CD4-positive, alpha-beta memory T cell (primary cell): ENCODE measurements around the gene SULF2. TPM values are rescaled to one million over a fixed set of nuclear protein-coding genes. Genes with fewer than 3 reads are reported as not detected.

Experiments
- CTCF ChIA-PET: fragments of 350-600 bp; sonication (Branson Sonifier 250); formaldehyde crosslinking; loops from one replicate; lab custom pipeline; 2021; ENCODE audit warnings: inconsistent platforms; ENCODE audit not compliant: partially characterized antibody; lab: Charles Lee
- POLR2A ChIA-PET: fragments of 350-600 bp; sonication (Branson Sonifier 250); formaldehyde crosslinking; loops from one replicate; lab custom pipeline; 2021; ENCODE audit not compliant: partially characterized antibody; lab: Charles Lee
- DNase-seq, 5 donors: peaks; one replicate each; pipeline versions ENCODE4 v3.0.0 to v3.0.0-alpha.2; 2020 to 2022; ENCODE audit warnings: mixed read lengths in 1 of 5
- H3K27ac ChIP-seq: one replicate; pipeline ENCODE4 v1.7.0; 2013; ENCODE audit warnings: low read depth, low read length
- H3K27me3 ChIP-seq: 2 replicates; pipeline ENCODE4 v1.7.0; 2013; ENCODE audit warnings: mild to moderate bottlenecking, low read length, moderate library complexity; ENCODE audit not compliant: insufficient read depth
- H3K36me3 ChIP-seq: 2 replicates; pipeline ENCODE4 v1.7.0; 2013; ENCODE audit warnings: mild to moderate bottlenecking, low read length, moderate library complexity; ENCODE audit not compliant: insufficient read depth
- H3K4me1 ChIP-seq: 2 replicates; pipeline ENCODE4 v1.7.0; 2013; ENCODE audit warnings: mild to moderate bottlenecking, low read length, moderate library complexity; ENCODE audit not compliant: insufficient read depth
- H3K4me3 ChIP-seq, 2 donors: one replicate each; pipeline ENCODE4 v1.7.0; 2013; ENCODE audit warnings: low read length in 2 of 2, mild to moderate bottlenecking in 1 of 2
- H3K9me3 ChIP-seq, 2 donors: one replicate each; pipeline ENCODE4 v1.7.0; 2013; ENCODE audit warnings: low read length in 2 of 2, control low read depth in 1 of 2; ENCODE audit not compliant: control insufficient read depth in 1 of 2
- H3K27ac Mint-ChIP-seq, 7 donors: one replicate each; pipeline ENCODE4 v1.8.0; 2020 to 2021; ENCODE audit warnings: mixed read lengths in 7 of 7, mild to moderate bottlenecking in 6 of 7, inconsistent platforms in 3 of 7, moderate library complexity in 3 of 7
- H3K27me3 Mint-ChIP-seq, 2 donors: one replicate each; pipeline ENCODE4 v1.8.0; 2020 to 2021; ENCODE audit warnings: mixed read lengths in 2 of 2
- H3K36me3 Mint-ChIP-seq, 2 donors: one replicate each; pipeline ENCODE4 v1.8.0; 2020 to 2021; ENCODE audit warnings: mixed read lengths in 2 of 2, inconsistent platforms in 1 of 2, mild to moderate bottlenecking in 1 of 2
- H3K4me1 Mint-ChIP-seq, 4 donors: one replicate each; pipeline ENCODE4 v1.8.0; 2020 to 2021; ENCODE audit warnings: mixed read lengths in 4 of 4, mild to moderate bottlenecking in 1 of 4
- H3K4me3 Mint-ChIP-seq, 8 donors: one replicate each; pipeline ENCODE4 v1.8.0; 2020 to 2021; ENCODE audit warnings: mixed read lengths in 8 of 8, mild to moderate bottlenecking in 7 of 8, moderate library complexity in 6 of 8, inconsistent platforms in 3 of 8
- H3K9me3 Mint-ChIP-seq, 8 donors: one replicate each; pipeline ENCODE4 v1.8.0; 2020 to 2021; ENCODE audit warnings: mixed read lengths in 8 of 8, mild to moderate bottlenecking in 5 of 8, inconsistent platforms in 3 of 8, moderate library complexity in 1 of 8
- intact Hi-C: fragments of 100-400 bp; cut with micrococcal nuclease; formaldehyde crosslinking; loops from one replicate; pipeline ENCODE4 v1.15.1; 2023
- polyA plus RNA-seq, 2 donors: library from polyadenylated mRNA; unstranded; fragments of 300-500 nt; fragmentation: Illumina TruSeq; gene quantifications; one replicate each; pipeline ENCODE4 v1.2.3, GENCODE V29; 2021
- total RNA-seq, 2 experiments: library from RNA; stranded (reverse); gene quantifications; one replicate each; pipeline ENCODE4 v1.2.3, GENCODE V29; 2021

Gene SULF2
- total and polyA plus RNA-seq, 4 experiments from 2014 or later: 0.16 to 1.3 (median 0.55) TPM

DNA sequence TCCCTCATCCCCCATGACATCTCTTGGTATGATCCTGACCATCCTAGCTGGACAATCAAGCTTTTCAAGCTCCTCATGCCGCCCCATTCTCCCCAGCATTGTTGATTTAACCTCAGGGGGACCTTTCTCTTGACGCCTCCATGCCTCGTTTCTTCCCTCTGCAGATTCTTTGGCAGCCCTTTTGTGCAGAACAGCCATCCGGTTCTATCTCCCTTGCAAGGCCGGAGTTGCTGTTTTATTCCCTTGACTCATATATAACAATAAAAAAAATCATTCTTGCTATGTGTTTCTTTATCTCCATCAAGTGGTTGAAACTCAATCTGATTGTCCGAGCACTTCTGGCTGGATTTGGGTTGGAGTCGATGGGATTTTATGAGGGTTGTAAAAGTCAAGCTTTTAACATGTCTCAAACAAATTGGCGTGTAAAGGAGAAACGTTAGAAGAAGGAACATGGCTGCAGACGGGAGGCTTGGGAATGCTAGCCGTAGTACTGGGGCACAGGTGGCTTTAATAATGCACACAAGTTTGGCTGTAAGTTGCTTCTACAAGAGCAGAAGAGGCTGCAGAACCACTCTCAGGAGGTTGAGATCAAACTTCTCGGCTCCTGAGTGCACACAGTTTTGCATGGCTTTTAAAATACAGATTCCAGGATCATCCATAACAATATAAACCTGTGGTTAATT, 3.9 kb upstream of the SULF2 start:
- H3K4me1 ChIP-seq: peaks cover 12% of the 10 kb centered on the region
- H3K4me3 ChIP-seq: no peak overlapping the region
- no peak overlapping the region for H3K27ac ChIP-seq
- H3K4me1 Mint-ChIP-seq: peaks cover 0 to 19% (median 12%) of the 10 kb centered on the region in 4 donors
- no peak for DNase-seq
- H3K4me3 Mint-ChIP-seq: peak overlapping the region in 1 of 8 donors; percentile 7
- ChIA-PET CTCF (no interaction called here), POLR2A (no interaction called here)
- no peak overlapping the region for H3K27ac Mint-ChIP-seq
- peaks cover 26% of the 10 kb centered on the region for H3K27me3 ChIP-seq
- no peaks in the 10 kb centered on the region for H3K36me3 ChIP-seq
- H3K9me3 ChIP-seq: no peaks in the 10 kb centered on the region
- H3K9me3 Mint-ChIP-seq: no peaks in the 10 kb centered on the region
- H3K36me3 Mint-ChIP-seq: no peaks in the 10 kb centered on the region
- intact Hi-C loops: no loop called here
- H3K27me3 Mint-ChIP-seq: peaks cover 28 to 43% of the 10 kb centered on the region in 2 donors

DNA sequence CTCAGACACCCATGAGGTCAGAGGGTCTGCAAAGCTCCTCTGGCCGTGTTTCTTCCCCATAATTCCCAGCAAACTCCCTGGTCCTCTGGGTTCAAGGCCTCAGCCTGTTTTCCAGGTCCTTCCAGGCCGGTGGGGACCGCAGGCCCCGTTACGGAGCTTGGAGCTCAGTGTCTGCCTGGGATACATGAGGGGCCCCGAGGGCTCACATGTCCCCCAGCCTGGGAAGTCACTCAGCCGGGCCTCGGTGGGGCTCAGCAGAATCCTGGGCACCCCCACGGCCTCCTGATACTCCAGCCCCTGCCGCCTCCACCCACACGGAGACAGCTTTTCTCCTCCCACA, 3.4 kb upstream of the SULF2 start:
- Mint-ChIP-seq H3K36me3 (peaks cover 0 to 3% of the 10 kb centered on the region in 2 donors), H3K27ac (no peak overlapping the region), H3K27me3 (peaks cover 33 to 48% of the 10 kb centered on the region in 2 donors), H3K4me1 (peaks cover 0 to 23% (median 12%) of the 10 kb centered on the region in 4 donors), H3K4me3 (no peak overlapping the region), H3K9me3 (no peaks in the 10 kb centered on the region)
- H3K4me1 ChIP-seq: peaks cover 13% of the 10 kb centered on the region
- DNase-seq: no peak
- H3K27ac ChIP-seq: no peak overlapping the region
- no peaks in the 10 kb centered on the region for H3K36me3 ChIP-seq
- intact Hi-C loops: no loop called here
- H3K9me3 ChIP-seq: no peaks in the 10 kb centered on the region
- ChIA-PET POLR2A (no interaction called here), CTCF (no interaction called here)
- H3K4me3 ChIP-seq: no peak overlapping the region
- H3K27me3 ChIP-seq: peaks cover 31% of the 10 kb centered on the region

DNA sequence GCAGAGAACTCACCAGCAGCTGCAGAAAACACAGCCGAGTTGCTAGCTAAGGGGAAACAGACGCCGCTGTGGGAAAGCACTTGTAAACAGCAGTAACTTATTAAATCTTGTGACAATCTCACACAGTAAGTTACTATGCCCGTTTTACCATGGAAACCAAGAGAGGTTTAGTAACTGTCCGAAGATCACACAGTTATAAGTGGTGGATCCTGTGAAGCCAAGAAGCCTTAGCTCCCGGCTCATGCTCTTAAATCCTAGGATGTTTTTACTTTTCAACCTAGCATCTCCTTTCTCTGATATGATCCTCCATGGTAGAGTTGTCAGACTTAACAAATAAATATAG, 1.5 kb upstream of the SULF2 start:
- H3K9me3 Mint-ChIP-seq: no peaks in the 10 kb centered on the region

DNA sequence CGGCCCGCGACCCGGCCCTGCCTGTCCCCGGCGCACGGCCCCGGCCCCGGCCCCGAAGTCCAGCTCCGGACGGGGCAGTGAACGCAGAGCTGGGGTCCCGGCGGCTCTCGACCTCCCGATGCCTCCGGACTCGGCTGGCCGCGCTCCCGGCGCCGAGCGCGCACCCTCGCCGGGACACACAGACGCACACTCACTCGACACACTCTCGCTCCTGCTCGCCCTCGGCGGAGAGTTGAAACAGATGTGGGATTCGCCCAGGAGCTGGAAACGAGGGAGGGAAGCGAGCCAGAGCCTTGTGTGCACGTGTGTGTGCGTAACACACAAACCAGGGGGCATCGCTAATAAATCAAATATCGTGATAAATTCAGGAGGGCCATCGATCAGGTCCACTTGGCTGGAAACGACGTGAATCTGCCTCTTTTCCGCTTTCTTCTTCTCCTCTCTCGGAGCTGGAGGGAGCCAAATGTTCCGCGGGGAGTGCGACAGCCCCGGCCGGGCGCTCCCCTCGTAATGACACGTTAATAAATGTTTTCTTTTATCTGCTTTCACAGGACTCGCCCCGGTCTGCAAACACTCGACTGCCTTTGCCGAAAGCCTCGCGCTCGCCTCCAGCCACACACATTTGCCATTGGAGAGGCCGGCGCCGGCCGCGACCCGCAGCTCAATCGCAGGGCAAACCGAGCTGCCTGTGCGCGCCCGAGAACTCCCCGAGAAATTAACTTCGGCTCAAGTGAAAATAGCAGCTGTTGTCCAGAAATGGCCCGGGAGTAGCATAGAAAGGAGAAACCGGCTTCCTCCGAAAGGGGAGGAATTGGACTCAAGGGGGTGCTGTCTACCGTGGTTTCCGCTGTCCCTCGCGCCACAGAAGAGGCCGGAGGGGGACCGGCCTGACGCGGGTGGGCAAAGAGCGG, 828 bp upstream of the SULF2 start:
- intact Hi-C loops: no loop called here

More for the DNA sequence above, 1.5 kb upstream of the SULF2 start:
- no peak overlapping the region for H3K27ac ChIP-seq
- peaks cover 13% of the 10 kb centered on the region for H3K4me1 ChIP-seq
- ChIA-PET CTCF (no interaction called here), POLR2A (no interaction called here)
- H3K9me3 ChIP-seq: no peaks in the 10 kb centered on the region
- Mint-ChIP-seq H3K4me3 (peak overlapping the region; percentile 13 to 88 (median 65)), H3K36me3 (peaks cover 0 to 3% of the 10 kb centered on the region in 2 donors), H3K4me1 (peaks cover 0 to 23% (median 12%) of the 10 kb centered on the region in 4 donors), H3K27ac (no peak overlapping the region), H3K27me3 (peaks cover 44 to 57% of the 10 kb centered on the region in 2 donors)
- H3K27me3 ChIP-seq: peaks cover 39% of the 10 kb centered on the region
- intact Hi-C loops: no loop called here
- no peaks in the 10 kb centered on the region for H3K36me3 ChIP-seq
- no peak for DNase-seq
- no peak overlapping the region for H3K4me3 ChIP-seq

DNA sequence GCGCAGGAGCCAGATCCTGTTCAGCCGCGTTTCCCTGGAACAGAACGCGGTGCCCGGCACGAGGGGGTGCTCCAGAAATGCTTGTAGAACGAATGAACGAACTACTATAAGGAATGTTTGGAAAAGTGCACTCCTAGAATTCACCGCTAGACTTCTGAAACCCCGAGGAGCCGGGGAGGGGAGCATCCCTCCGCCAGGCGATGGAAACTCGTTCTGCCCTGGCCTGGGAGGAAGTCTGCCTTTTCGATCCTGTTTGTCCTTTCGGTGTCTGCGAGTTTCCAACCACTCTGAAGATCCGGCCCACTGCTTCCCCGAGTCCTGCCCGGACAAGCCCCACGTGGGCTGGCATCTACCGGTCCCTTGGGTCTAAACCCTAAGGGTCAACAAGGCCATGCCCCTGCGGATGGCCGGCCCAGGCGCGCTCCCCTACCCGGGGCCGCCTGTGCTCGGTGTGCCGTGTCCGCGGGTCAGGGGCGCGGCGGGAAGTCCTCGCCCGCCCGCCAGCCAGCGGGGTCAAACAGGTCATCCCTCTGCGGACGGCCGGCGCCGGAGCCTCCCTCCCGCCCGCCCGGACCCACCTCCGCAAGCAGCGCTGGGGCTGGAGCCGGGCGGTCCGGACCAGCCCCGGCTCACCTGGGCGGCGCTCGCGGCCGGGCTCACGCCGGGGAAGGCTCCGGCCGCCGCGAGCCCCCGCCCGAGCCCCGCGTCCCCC, 526 bp downstream of the SULF2 start:
- H3K36me3 Mint-ChIP-seq: peaks cover 0 to 3% of the 10 kb centered on the region in 2 donors

More for the DNA sequence above, 828 bp upstream of the SULF2 start:
- peaks cover 13% of the 10 kb centered on the region for H3K4me1 ChIP-seq
- no peak for DNase-seq
- no peak overlapping the region for H3K27ac Mint-ChIP-seq
- peaks cover 39% of the 10 kb centered on the region for H3K27me3 ChIP-seq
- H3K27ac ChIP-seq: no peak overlapping the region
- peaks cover 0 to 3% of the 10 kb centered on the region in 2 donors for H3K36me3 Mint-ChIP-seq
- H3K4me3 ChIP-seq: no peak overlapping the region
- no peaks in the 10 kb centered on the region for H3K9me3 Mint-ChIP-seq
- ChIA-PET POLR2A (no interaction called here), CTCF (interaction anchor here (0.6 kb wide), 1 partner anchor 449 kb away, joined by 3 read pairs; no protein-coding TSS in a partner anchor)
- H3K4me3 Mint-ChIP-seq: peak overlapping the region; percentile 46 to 88 (median 73)
- peaks cover 44 to 53% of the 10 kb centered on the region in 2 donors for H3K27me3 Mint-ChIP-seq
- H3K9me3 ChIP-seq: no peaks in the 10 kb centered on the region
- H3K36me3 ChIP-seq: no peaks in the 10 kb centered on the region
- peaks cover 0 to 23% (median 12%) of the 10 kb centered on the region in 4 donors for H3K4me1 Mint-ChIP-seq

DNA sequence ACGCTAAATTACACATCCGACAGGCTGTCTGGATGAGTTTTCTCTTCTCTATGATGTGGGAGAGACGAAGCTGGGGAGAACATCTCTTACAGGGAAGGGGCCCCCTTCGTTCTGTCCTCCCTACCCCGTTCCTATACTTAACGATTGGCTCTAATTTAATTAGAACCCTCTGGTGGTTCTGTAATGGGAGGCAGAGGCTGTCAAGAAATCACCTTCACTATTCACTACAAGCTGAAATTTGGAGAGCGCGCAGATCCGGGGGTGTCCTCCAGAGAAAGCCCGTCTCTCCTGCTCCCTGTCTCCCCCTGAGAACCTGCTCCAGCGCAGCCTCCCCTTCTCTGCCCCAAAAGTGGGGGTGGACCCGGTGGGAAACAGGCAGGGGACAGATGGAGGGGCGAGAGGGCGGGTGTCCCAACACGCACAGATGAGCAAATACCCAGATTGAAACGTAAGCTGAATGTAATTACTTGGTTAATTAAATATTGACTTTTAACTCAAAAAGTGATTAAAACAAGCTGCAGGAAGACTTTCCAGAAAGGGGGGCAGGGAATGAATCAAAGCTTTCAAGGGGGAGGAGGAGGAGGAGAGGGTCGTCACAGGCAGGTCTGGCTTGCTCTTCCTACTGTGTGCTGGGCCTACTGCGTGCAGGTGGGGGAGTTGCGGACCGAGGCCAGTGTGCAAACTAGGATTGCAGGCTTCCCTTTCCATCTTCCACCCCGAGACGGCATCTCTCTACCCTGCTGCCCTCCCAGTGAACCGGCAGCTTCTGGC, 1.3 kb downstream of the SULF2 start:
- Histone ChIP-seq H3K9me3 (no peaks in the 10 kb centered on the region), H3K4me1 (peaks cover 13% of the 10 kb centered on the region), H3K36me3 (no peaks in the 10 kb centered on the region), H3K27ac (no peak overlapping the region), H3K27me3 (peaks cover 39% of the 10 kb centered on the region), H3K4me3 (no peak overlapping the region)
- H3K27ac Mint-ChIP-seq: no peak overlapping the region
- DNase-seq: no peak
- CTCF ChIA-PET: no interaction called here
- H3K4me3 Mint-ChIP-seq: peak overlapping the region in 6 of 8 donors; percentile 28 to 78 (median 38)
- POLR2A ChIA-PET: no interaction called here
- H3K4me1 Mint-ChIP-seq: peaks cover 0 to 23% (median 12%) of the 10 kb centered on the region in 4 donors
- peaks cover 0 to 3% of the 10 kb centered on the region in 2 donors for H3K36me3 Mint-ChIP-seq
- no peaks in the 10 kb centered on the region for H3K9me3 Mint-ChIP-seq
- intact Hi-C loops: no loop called here
- peaks cover 39 to 41% of the 10 kb centered on the region in 2 donors for H3K27me3 Mint-ChIP-seq

More for the DNA sequence above, 526 bp downstream of the SULF2 start:
- H3K27ac Mint-ChIP-seq: no peak overlapping the region
- H3K4me1 Mint-ChIP-seq: peaks cover 0 to 23% (median 12%) of the 10 kb centered on the region in 4 donors
- intact Hi-C loops: no loop called here
- no peak overlapping the region for H3K27ac ChIP-seq
- no peak overlapping the region for H3K4me3 ChIP-seq
- peaks cover 13% of the 10 kb centered on the region for H3K4me1 ChIP-seq
- H3K9me3 ChIP-seq: no peaks in the 10 kb centered on the region
- H3K9me3 Mint-ChIP-seq: no peaks in the 10 kb centered on the region
- POLR2A ChIA-PET: no interaction called here
- peaks cover 39% of the 10 kb centered on the region for H3K27me3 ChIP-seq
- CTCF ChIA-PET: no interaction called here
- no peaks in the 10 kb centered on the region for H3K36me3 ChIP-seq
- DNase-seq: no peak
- H3K4me3 Mint-ChIP-seq: peak overlapping the region in 3 of 8 donors; percentile 20 to 39 (median 31)
- peaks cover 42 to 44% of the 10 kb centered on the region in 2 donors for H3K27me3 Mint-ChIP-seq
